ENCODE data around the gene IGF1R. TPM values are rescaled to one million over a fixed set of nuclear protein-coding genes. Genes with fewer than 3 reads are reported as not detected.
A peak's percentile ranks its signal among the peaks of the same experiment; 100 is the strongest.

Gene IGF1R
- total and polyA plus RNA-seq, 4 experiments from 2014 or later = 0.45 to 49.2 (median 25.1) TPM

DNA sequence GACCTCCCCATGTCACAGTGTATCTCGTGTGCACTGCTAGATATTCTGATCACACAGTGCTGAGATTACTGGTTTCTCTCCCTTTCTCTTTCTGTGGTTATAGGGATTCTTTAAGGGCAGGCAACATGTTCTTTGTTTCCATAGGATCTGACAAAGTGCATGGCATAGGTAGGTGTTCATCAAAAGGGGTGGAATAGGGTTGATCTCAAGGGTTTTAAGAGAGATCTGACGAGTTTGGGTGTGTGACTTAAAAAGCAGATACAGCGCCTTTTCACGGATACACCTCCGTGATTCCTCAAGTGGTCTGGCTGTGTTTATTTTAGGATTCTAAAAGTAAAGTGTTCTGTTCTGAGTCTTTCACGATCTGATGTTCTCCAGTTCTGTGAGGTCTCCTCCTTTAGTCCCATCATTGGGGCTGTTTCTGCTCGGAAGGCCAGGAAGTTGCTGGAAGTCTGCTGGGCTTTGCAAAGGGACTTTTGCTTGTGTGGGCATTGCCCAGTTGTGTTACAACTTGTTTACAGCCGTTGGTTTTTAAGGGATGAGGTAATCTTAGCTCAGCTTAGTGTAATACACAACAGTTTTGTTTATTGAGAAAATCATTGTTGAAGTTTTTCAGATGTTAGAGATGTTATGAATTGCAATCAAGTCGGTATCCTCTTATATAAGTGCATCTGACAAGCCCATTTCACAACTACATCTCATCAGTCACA lies 34.8 kb downstream of the IGF1R start:
- intact Hi-C loops (cut with micrococcal nuclease) = no loop called here
- Mint-ChIP-seq H3K4me1 (peaks cover 7 to 39% (median 24%) of the 10 kb centered on the region in 4 donors), H3K9me3 (peaks cover 0 to 2% (median 0%) of the 10 kb centered on the region in 8 donors), H3K27me3 (peaks cover 0 to 5% of the 10 kb centered on the region in 2 donors), H3K27ac (no peak overlapping the region), H3K4me3 (no peak overlapping the region), H3K36me3 (no peaks in the 10 kb centered on the region)
- H3K9me3 ChIP-seq (ENCODE audit: control insufficient read depth in 1 of 2, low read length in 2 of 2) = no peaks in the 10 kb centered on the region
- H3K36me3 ChIP-seq (ENCODE audit: insufficient read depth, low read length) = no peaks in the 10 kb centered on the region
- POLR2A ChIA-PET (ENCODE audit: partially characterized antibody) = no interaction called here
- CTCF ChIA-PET (ENCODE audit: partially characterized antibody) = no interaction called here
- no peak overlapping the region for H3K4me3 ChIP-seq (ENCODE audit: low read length in 2 of 2)
- no peaks in the 10 kb centered on the region for H3K4me1 ChIP-seq (ENCODE audit: insufficient read depth, low read length)
- no peak for DNase-seq
- no peaks in the 10 kb centered on the region for H3K27me3 ChIP-seq (ENCODE audit: insufficient read depth, low read length)
- H3K27ac ChIP-seq (ENCODE audit: low read depth, low read length) = no peak overlapping the region

DNA sequence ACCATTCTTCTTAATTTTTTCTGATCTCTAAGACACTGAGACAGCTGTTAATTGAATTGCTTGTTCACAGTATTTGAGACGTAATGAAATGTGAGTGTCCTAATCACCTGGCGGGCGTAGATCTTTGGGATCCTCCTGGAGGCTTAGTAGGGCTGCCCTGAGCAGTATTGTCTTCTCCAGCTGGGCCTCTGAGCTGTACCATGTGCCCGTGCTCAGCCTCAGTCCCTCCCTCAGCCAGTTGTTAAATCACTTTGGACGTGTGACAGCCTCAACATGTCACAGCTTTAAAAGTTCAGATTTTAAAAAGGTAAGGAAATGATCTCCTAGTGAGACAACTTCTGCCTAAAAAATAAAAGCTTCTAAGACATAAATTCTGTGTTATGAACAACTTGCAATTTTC lies 35.5 kb downstream of the IGF1R start:
- no peaks in the 10 kb centered on the region for H3K36me3 ChIP-seq (ENCODE audit: insufficient read depth, low read length)
- H3K9me3 ChIP-seq (ENCODE audit: control insufficient read depth in 1 of 2, low read length in 2 of 2) = no peaks in the 10 kb centered on the region
- intact Hi-C loops (cut with micrococcal nuclease) = no loop called here
- Mint-ChIP-seq H3K36me3 (no peaks in the 10 kb centered on the region), H3K4me1 (peaks cover 7 to 39% (median 25%) of the 10 kb centered on the region in 4 donors), H3K27me3 (peaks cover 0 to 5% of the 10 kb centered on the region in 2 donors), H3K4me3 (no peak overlapping the region), H3K27ac (peak overlapping the region in 1 of 7 donors; percentile 38), H3K9me3 (peaks cover 0 to 2% (median 0%) of the 10 kb centered on the region in 8 donors)
- DNase-seq = no peak
- CTCF ChIA-PET (ENCODE audit: partially characterized antibody) = no interaction called here
- H3K27me3 ChIP-seq (ENCODE audit: insufficient read depth, low read length) = no peaks in the 10 kb centered on the region
- no peak overlapping the region for H3K27ac ChIP-seq (ENCODE audit: low read depth, low read length)
- no peak overlapping the region for H3K4me3 ChIP-seq (ENCODE audit: low read length in 2 of 2)
- POLR2A ChIA-PET (ENCODE audit: partially characterized antibody) = no interaction called here
- H3K4me1 ChIP-seq (ENCODE audit: insufficient read depth, low read length) = no peaks in the 10 kb centered on the region

- Histone ChIP-seq H3K4me3 (ENCODE audit: low read length in 2 of 2) (no peak overlapping the region), H3K36me3 (ENCODE audit: insufficient read depth, low read length) (no peaks in the 10 kb centered on the region), H3K9me3 (ENCODE audit: control insufficient read depth in 1 of 2, low read length in 2 of 2) (no peaks in the 10 kb centered on the region), H3K4me1 (ENCODE audit: insufficient read depth, low read length) (no peaks in the 10 kb centered on the region), H3K27me3 (ENCODE audit: insufficient read depth, low read length) (no peaks in the 10 kb centered on the region), H3K27ac (ENCODE audit: low read depth, low read length) (no peak overlapping the region)
- Mint-ChIP-seq H3K36me3 (no peaks in the 10 kb centered on the region), H3K27ac (peak overlapping the region in 1 of 7 donors; percentile 34), H3K4me1 (peaks cover 7 to 39% (median 25%) of the 10 kb centered on the region in 4 donors), H3K4me3 (no peak overlapping the region), H3K9me3 (peaks cover 0 to 2% (median 0%) of the 10 kb centered on the region in 8 donors), H3K27me3 (peaks cover 0 to 5% of the 10 kb centered on the region in 2 donors)
- DNase-seq = no peak
- intact Hi-C loops (cut with micrococcal nuclease) = no loop called here
- ChIA-PET CTCF (ENCODE audit: partially characterized antibody) (no interaction called here), POLR2A (ENCODE audit: partially characterized antibody) (no interaction called here)
These were observed 36.1 kb downstream of the IGF1R start for GRCh38 chr15:98684436-98684835.

GRCh38 chr15:98684995-98685525 lies 36.7 kb downstream of the IGF1R start:
- no peak overlapping the region for H3K4me3 ChIP-seq (ENCODE audit: low read length in 2 of 2)
- H3K36me3 Mint-ChIP-seq = no peaks in the 10 kb centered on the region
- intact Hi-C loops (cut with micrococcal nuclease) = no loop called here
- H3K4me1 ChIP-seq (ENCODE audit: insufficient read depth, low read length) = no peaks in the 10 kb centered on the region
- H3K9me3 Mint-ChIP-seq = peaks cover 0 to 2% (median 0%) of the 10 kb centered on the region in 8 donors
- CTCF ChIA-PET (ENCODE audit: partially characterized antibody) = no interaction called here
- H3K4me3 Mint-ChIP-seq = no peak overlapping the region
- H3K27me3 Mint-ChIP-seq = peaks cover 0 to 5% of the 10 kb centered on the region in 2 donors
- no peak overlapping the region for H3K27ac ChIP-seq (ENCODE audit: low read depth, low read length)
- H3K27me3 ChIP-seq (ENCODE audit: insufficient read depth, low read length) = no peaks in the 10 kb centered on the region
- H3K36me3 ChIP-seq (ENCODE audit: insufficient read depth, low read length) = no peaks in the 10 kb centered on the region
- no peak overlapping the region for H3K27ac Mint-ChIP-seq
- H3K4me1 Mint-ChIP-seq = peaks cover 7 to 39% (median 25%) of the 10 kb centered on the region in 4 donors
- POLR2A ChIA-PET (ENCODE audit: partially characterized antibody) = no interaction called here
- no peaks in the 10 kb centered on the region for H3K9me3 ChIP-seq (ENCODE audit: control insufficient read depth in 1 of 2, low read length in 2 of 2)
- no peak for DNase-seq

DNA sequence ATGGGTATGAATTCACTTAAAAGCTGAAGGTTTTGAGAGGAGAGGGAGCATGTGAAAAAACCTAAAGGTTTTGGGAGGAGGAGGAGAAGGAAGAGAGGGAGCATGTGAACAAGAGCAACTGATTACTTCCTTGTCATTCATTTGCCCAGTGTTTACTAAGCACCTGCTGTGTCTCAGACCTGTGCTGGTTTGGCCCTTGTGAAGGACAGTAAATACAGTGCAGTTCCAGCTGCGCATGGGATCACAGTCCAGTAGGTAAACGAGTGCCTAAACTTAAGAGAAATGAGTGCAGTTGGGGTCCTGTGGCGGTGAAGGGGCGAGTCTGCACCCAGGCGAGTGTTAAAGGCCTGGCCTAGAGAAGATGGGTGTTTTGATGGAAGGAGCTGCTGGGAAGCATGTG lies 38.6 kb downstream of the IGF1R start:
- POLR2A ChIA-PET (ENCODE audit: partially characterized antibody) = interaction anchor here (1.1 kb wide), 1 partner anchor 24 kb away, joined by 3 read pairs; no protein-coding TSS in a partner anchor
- DNase-seq = no peak
- Mint-ChIP-seq H3K4me3 (no peak overlapping the region), H3K4me1 (peaks cover 7 to 27% (median 19%) of the 10 kb centered on the region in 4 donors), H3K36me3 (no peaks in the 10 kb centered on the region), H3K27ac (no peak overlapping the region), H3K9me3 (no peaks in the 10 kb centered on the region), H3K27me3 (peaks cover 0 to 5% of the 10 kb centered on the region in 2 donors)
- intact Hi-C loops (cut with micrococcal nuclease) = no loop called here
- Histone ChIP-seq H3K27me3 (ENCODE audit: insufficient read depth, low read length) (no peaks in the 10 kb centered on the region), H3K4me3 (ENCODE audit: low read length in 2 of 2) (no peak overlapping the region), H3K9me3 (ENCODE audit: control insufficient read depth in 1 of 2, low read length in 2 of 2) (no peaks in the 10 kb centered on the region), H3K27ac (ENCODE audit: low read depth, low read length) (no peak overlapping the region), H3K36me3 (ENCODE audit: insufficient read depth, low read length) (no peaks in the 10 kb centered on the region), H3K4me1 (ENCODE audit: insufficient read depth, low read length) (no peaks in the 10 kb centered on the region)
- CTCF ChIA-PET (ENCODE audit: partially characterized antibody) = no interaction called here

DNA sequence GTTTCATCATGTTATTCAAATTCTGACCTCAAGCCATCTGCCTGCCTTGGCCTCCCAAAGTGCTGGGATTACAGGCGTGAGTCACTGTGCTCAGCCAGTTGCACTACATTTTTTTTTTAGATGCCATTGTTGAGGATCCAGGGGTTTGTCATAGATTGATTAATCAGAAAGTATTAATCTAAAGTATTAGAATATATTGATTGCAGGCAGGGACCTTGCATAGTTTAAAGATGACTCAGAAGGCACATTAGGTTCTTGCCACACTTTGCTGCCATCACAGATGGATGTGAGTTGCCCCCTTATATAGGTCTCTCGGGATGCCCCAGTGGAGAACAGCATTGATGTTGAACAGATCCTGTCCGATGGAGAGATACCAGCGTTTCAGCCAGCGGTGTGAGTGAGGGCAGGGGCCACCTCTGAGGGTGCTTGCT lies 41.1 kb downstream of the IGF1R start:
- CTCF ChIA-PET (ENCODE audit: partially characterized antibody) = no interaction called here
- Histone ChIP-seq H3K36me3 (ENCODE audit: insufficient read depth, low read length) (no peaks in the 10 kb centered on the region), H3K4me1 (ENCODE audit: insufficient read depth, low read length) (no peaks in the 10 kb centered on the region), H3K27ac (ENCODE audit: low read depth, low read length) (no peak overlapping the region), H3K27me3 (ENCODE audit: insufficient read depth, low read length) (no peaks in the 10 kb centered on the region), H3K9me3 (ENCODE audit: control insufficient read depth in 1 of 2, low read length in 2 of 2) (no peaks in the 10 kb centered on the region), H3K4me3 (ENCODE audit: low read length in 2 of 2) (no peak overlapping the region)
- Mint-ChIP-seq H3K4me3 (no peak overlapping the region), H3K27me3 (peaks cover 0 to 5% of the 10 kb centered on the region in 2 donors), H3K36me3 (no peaks in the 10 kb centered on the region), H3K27ac (no peak overlapping the region), H3K9me3 (no peaks in the 10 kb centered on the region), H3K4me1 (peaks cover 7 to 17% (median 9%) of the 10 kb centered on the region in 4 donors)
- DNase-seq = no peak
- POLR2A ChIA-PET (ENCODE audit: partially characterized antibody) = no interaction called here
- intact Hi-C loops (cut with micrococcal nuclease) = no loop called here

DNA sequence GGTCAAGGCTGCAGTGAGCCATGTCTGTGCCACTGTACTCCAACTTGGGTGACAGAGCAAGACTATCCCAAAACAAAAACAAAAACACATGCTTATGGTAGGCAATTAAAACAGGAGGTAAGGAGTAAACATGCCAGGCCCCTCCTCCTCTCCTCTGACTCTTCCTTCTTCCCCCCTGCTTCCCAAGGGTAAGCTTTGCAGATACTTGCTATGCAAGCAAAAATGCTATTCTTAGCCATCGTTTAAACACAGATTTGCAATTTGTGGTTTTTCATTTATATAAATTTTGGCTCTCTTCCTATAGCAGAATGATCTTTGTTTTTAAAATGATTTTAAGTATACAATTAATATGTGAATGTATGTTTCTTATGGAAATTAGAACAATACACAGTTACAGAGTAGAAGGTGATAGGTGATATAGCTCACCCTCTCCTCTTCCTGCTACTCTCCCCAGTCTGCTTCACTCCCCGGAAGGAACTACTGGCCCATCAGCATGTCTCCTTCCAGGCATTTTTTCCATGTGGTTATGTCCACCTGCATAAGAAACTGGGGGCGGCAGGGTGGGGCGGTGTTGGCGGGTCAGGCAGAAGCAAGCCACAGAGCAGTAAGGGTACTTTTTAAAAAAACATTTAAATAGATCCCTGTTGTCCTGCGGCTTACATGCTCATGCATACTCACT lies 42.1 kb downstream of the IGF1R start:
- Mint-ChIP-seq H3K27me3 (peaks cover 0 to 6% of the 10 kb centered on the region in 2 donors), H3K36me3 (no peaks in the 10 kb centered on the region), H3K9me3 (no peaks in the 10 kb centered on the region), H3K4me3 (no peak overlapping the region), H3K27ac (no peak overlapping the region), H3K4me1 (peaks cover 7 to 20% (median 14%) of the 10 kb centered on the region in 4 donors)
- no peak for DNase-seq
- POLR2A ChIA-PET (ENCODE audit: partially characterized antibody) = no interaction called here
- Histone ChIP-seq H3K4me1 (ENCODE audit: insufficient read depth, low read length) (no peaks in the 10 kb centered on the region), H3K27me3 (ENCODE audit: insufficient read depth, low read length) (no peaks in the 10 kb centered on the region), H3K36me3 (ENCODE audit: insufficient read depth, low read length) (no peaks in the 10 kb centered on the region), H3K9me3 (ENCODE audit: control insufficient read depth in 1 of 2, low read length in 2 of 2) (no peaks in the 10 kb centered on the region), H3K27ac (ENCODE audit: low read depth, low read length) (no peak overlapping the region), H3K4me3 (ENCODE audit: low read length in 2 of 2) (no peak overlapping the region)
- CTCF ChIA-PET (ENCODE audit: partially characterized antibody) = no interaction called here
- intact Hi-C loops (cut with micrococcal nuclease) = no loop called here
